NCI-H2107 treated with DMSO at 0.1 percent for 48 hours (cell line): Measurements from ENCODE around the gene ACAP3.

Source experiments
- DNase-seq: peaks from one replicate; lab custom pipeline; 2025; ENCODE audit not compliant: unreplicated experiment; lab: John Stamatoyannopoulos, UW

Gene ACAP3

DNA sequence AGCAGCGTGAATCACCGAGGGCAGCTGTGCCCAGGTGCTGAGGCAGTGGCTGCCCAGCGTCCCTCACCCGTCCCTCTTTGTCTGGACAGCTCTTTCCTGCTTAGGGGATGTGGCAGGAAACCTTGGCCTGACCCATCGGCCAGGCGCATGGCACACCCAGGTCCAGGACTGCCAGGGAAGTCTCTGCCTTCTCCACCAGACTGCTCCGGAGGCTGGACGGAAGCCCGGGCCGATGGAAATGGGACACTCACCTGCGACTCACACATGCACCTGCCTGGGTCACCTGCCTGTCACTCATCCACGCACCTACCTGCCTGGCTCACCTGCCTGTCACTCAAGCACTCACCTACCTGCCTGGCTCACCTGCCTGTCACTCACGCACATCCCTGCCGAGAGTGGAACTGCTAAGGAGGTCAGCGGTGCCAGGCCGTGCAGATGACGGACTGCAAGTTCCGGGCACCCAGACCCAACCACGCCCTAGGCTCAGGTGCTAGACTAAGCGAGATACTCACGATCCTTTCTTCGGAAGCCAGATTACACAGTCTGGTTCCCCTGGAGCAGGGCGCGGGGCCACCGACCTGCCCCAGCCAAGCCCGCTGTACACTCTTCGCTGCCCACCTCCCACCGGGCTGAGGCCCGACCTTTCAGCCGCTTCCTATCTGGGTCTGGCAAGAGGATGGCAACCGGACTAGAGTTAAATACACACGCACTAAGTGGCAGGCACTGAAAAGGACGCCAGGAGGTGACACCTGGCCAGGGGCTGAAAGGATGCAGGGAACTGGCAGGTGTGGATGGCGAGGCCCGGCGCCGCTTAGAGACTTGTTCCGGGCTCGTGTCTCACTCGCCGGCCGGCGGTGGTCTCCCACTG, 35.2 kb downstream of the ACAP3 start:
- no peak for DNase-seq

DNA sequence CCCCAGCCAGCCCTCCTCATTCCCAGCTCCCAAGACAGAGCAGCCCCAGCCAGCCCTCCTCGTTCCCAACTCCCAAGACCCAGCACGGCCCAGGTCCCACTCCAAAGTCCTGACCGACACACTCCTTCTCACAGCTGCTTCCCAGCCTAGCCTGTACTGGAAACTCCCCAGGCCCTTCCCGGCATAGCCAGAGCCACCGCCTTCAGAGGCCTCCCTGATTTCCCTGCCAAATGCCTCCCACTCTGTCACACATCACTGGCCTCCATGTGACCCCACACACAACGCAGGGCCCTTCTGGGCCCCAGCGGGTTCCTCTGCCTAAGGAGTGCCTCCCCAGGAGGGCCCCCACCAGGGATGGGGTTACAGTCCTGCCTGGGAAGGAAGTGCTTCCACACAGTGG, 36.9 kb downstream of the ACAP3 start:
- no peak for DNase-seq

GRCh38 chr1:1268284-1268682, 39.4 kb downstream of the ACAP3 start:
- no peak for DNase-seq

DNA sequence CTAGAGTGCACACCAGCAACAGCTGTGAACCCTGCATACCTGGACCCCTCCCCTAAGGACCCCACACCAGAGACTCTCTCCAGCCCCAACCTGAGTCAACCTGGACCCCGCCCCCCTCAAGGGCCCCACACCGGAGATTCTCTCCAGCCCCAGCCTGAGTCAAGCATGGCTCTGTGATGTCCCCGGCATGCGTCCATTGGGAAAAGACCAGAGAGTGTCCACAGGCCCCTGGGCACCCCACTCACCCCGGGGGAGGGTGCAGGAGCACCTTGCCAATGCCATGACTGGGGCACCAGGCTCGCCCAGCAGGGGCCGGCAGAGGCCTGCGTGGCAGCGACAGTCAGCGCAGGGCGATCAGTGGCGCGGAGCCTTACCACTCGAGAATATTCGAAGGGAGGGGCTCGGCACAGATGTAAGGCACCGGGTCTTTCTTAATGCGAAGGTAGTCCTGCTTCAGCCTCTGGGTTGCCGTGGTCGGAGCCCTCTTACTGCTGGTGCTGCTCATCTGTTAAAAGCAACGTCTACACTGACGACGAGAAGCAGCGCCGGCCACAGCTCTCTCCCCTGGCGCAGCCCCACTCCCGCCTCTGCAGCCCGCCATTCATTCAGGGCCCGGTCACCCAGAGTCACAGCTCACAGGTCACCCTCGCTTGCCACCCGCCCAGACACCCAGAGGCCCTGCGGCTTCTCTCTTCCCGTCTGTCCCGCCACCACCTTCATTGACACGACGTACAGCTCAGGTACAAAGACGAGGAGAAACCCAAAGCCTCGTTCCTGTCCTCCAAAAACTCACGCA, 40.0 kb downstream of the ACAP3 start:
- DNase-seq, result no peak

DNA sequence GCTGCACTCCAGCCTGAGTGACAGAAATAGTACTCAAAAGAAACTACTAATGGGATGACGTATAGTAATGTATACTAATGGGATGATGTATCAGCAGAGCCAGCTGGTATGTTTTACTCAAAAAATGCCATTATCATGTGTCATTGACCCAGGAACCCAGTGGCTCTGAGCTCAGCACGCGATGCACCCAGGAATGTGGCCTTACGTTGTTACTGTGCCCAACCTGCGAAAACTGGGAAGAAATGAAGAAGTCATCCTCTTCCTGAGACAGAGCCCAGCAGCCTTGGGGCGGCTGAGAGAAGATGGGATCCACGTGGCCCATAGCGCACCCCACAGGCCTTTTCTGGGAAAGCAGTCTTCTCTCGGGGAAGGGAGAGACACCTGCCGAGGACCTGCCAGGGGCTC, 42.9 kb downstream of the ACAP3 start:
- DNase-seq, result no peak

GRCh38 chr1:1264026-1264425, 43.7 kb downstream of the ACAP3 start:
- DNase-seq, result no peak

DNA sequence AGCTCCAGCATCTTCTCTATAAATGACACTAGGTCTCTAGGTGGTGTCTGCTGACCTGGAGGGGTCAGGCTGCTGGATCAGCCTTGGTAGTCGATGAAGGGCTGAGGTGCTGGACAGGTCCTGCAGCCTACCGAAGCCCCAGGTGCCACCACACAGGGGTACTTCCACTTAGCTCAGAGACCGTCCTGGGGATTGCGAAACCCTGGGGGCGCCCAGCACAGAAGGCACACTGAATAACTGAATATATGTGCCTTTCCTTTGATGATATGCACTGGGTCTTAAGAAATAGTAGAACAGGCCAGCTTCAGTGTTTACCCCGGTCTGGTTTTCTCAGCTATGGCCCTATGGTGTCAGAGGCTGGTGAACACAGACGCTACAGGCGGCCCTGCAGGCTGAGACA, 45.0 kb downstream of the ACAP3 start:
- DNase-seq, result no peak

- DNase-seq, result no peak
Measured at GRCh38 chr1:1262071-1262470, 45.7 kb downstream of the ACAP3 start.

- no peak for DNase-seq
Measured at GRCh38 chr1:1260843-1261560, 46.7 kb downstream of the ACAP3 start.

GRCh38 chr1:1259951-1260600, 47.7 kb downstream of the ACAP3 start:
- no peak for DNase-seq

DNA sequence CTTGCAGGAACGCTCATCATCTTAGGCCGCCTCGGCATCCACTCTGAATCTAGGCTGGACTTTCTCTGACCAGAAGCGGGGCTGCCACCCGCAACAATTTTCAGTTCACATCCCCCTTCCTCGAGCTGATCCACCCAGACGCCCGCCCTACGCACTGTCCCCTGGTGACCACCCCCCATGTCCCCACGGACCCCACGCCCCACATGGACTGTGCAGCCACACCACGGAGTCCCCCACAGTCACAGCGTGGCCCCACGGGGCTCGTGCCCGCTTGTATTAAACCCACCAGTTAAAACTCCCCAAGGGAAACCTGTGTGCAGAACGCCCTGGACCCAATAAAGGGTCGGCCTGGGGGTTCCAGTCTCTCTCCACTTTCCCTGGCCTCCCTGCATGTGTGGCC, 48.2 kb downstream of the ACAP3 start:
- no peak for DNase-seq

DNA sequence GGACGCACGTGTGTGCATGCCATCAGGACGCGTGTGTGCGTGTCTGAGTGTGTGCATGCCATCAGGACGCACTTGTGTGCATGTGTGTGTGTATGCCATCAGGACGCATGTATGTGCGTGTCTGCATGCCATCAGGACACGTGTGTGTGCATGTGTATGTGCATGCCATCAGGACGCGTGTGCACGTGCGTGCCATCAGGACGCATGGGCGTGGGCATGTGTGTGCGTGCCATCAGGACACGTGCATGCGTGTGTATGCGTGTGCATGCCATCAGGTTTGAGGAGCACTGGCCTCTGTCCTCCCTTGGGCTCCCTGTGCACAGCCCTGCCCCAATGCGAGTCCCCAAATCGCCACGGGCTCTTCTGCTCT, 48.6 kb downstream of the ACAP3 start:
- DNase-seq, result no peak

DNA sequence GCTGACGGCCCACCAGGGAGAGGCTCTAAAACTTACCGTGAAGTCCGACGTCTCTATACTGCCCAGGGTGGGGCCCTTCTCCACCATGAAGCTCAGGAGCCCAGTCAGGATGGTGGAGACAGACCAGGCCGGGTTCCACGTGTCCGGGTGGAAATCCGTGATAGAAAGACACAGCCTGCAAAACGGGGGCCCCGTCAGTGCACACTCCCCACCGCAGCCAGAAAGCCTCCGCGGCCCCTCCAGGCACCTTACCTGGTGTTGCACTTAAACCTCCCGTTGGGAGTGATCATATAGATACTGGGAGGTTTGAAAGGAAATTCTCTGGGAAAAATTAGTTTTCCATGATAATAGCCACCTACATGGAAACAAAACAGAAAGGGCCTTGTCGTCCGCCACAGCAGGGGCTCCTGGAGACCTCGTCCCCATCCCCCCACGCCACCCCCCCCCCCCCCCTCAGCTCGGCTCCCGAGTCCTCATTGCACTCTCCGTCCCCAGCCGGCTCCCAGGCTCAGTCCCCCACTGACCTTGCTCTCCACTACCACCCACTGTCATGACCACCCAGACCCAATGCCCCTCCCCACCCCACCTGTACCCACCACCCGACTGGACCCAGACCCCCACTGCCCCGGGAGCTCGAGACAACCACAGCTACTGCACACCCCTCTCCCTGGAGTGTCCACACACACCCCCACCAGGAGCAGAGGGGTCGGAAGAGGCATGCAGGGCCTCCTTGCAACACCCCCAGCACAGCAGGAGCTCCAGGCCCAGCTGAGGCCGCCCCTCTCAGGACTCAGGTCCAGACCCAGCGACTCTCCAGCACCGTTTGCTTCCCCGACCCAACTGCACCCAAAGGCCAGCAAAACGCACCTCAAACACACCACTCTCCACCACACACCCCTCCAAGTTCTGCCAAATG, 50.5 kb downstream of the ACAP3 start:
- DNase-seq, result no peak

GRCh38 chr1:1255611-1256010, 52.1 kb downstream of the ACAP3 start:
- no peak for DNase-seq

- DNase-seq, result no peak
Measured at GRCh38 chr1:1255078-1255477, 52.7 kb downstream of the ACAP3 start.

DNA sequence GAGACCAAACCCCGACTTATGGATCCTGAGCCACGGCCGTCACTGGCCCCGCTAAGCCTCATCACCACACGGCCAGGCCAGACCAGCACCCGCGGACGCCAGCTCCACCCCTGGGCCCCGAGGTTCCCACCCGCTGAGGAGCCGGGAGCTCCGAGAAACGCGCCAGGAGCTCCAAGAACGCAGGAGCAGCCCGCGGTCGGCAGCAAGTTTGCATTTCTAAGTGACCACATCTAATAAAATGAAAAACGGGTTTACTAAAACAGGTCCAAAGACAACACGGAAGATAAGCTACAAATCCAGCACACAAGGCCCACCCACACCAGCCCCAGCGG, 53.1 kb downstream of the ACAP3 start:
- DNase-seq, result no peak

DNA sequence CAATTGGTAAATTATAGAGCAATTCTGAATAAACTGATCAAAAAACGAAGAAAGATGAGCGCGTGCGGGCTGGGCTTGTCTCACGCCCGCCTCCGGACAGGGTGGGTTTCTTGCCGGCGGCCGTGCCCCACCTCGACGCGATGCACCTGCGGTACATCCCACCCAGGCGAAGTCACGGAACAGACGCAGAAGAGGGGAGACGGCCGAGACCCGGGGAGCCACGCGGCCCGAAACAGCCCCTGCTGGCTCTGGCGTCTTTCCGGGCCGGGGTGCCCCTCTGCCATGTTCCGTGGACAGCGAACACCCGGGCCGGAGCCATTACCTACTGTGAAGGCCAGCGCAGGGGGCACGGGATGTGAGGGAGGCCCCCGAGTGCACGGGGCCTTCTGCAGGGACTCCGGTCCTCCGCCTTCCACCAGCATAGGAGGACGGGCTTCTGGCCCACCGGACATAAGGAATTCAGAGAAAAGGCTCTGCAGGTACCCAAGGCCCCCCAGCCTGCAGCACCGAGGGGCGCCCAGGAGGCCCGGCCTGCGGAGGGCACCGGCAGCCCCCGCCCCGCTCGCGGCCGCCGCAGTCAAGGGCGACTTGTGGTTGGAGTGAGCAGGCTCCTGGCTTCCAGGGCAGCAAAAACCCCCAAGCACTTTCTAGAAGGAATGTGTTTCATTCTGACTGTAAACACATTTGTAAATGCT, 53.6 kb downstream of the ACAP3 start:
- DNase-seq, result no peak

DNA sequence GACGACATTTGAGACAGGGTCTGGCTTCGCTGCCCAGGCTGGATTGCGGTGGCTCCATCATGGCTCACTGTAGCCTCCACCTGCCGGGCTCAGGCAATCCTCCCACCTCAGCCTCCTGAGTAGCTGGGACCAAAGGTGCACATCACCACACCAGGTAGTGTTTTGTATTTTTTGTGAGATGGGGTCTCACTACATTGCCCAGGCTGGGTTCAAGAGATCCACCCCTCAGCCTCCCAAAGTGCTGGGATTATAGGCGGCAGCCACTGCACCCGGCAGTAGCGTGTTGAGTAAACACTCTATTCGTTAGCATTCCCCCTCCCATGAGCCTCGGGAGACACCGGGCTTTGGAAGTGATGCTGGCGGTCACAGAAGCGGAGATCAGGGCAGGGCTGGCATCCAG, 54.4 kb downstream of the ACAP3 start:
- DNase-seq, result no peak

DNA sequence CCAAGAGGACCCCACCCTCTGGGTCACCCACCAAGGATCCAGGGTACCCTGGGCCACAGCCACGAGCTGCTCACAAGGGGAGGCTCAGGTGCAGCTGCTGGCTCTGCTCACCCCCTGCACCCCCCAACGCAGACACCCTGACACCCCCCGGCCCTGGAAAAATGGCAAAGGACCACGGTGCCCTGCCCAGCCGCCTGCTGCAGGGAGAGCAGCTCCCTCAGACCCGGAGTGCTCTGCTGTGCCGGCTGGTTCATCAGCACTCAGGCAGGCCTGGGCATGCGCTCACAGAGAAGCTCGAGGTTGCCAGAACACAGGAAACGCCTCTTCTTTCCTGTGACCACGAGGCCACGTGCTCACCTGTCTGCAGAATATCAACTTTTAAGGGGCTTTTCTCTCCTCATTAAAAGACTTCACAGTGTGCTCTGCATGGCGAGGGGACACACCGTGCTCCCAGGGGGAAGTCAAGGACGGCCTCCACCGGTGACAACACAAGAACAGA, 56.9 kb downstream of the ACAP3 start:
- no peak for DNase-seq
